ENCODE measurements around the gene MAST3. TPM values are rescaled to one million over a fixed set of nuclear protein-coding genes. Genes with fewer than 3 reads are reported as not detected.
"Not testable (repeated sequence)": the region's sequence is repeated elsewhere in the genome, so short reads cannot be mapped to it uniquely, and the experiment has no call there.

MAST3 gene
- total RNA-seq, 1 donor from 2014 or later, result 2.2 TPM

GRCh38 chr19:18159059-18159616, 61.6 kb downstream of the MAST3 start:
- DNase-seq (ENCODE audit: low spot score), result not testable (repeated sequence)

- no peak for DNase-seq (ENCODE audit: low spot score)
These were observed 62.2 kb downstream of the MAST3 start for GRCh38 chr19:18159810-18160209.

DNA sequence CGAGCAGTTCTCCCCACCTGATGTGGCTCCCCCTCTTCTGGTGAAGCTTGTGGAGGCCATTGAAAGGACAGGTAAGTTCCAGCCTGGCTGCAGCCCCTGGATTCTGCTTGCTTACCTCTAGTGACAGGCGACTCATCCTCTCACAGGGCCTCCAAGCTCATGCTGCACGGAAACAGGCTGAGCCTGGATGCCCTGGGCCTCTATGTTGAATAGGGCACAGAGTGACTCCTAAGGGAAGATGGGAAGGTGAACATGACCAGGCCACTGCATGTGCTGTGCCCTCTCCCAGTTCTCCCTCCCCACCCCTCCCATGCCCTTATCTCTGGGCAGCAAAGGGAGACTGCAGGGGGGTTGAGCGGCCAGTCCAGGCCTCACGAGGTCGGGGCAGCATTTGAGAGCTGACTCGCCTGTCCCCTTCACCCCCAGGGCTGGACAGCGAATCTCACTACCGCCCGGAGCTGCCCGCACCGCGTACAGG, 63.0 kb downstream of the MAST3 start:
- DNase-seq (ENCODE audit: low spot score), result no peak

- DNase-seq (ENCODE audit: low spot score), result no peak
These were observed 63.5 kb downstream of the MAST3 start for GRCh38 chr19:18160971-18161635.

DNA sequence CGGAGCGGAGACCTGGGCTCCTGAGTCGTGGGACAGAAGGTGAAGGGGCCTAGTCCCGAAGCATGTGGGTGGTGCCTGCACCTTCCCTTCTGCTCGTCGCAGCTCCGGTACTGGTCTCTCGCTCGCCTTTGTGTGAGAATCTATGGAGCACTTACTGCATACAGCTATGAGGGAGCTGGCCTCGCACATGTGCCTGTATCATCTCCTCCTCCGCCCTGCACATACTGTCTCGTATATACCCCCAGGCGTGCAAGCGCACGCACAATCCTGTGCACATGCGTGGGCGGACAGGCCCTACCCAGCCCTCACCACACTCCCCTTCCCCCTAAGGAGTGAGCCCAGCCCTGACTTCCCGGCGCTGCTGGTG, 64.0 kb downstream of the MAST3 start:
- no peak for DNase-seq (ENCODE audit: low spot score)

GRCh38 chr19:18164072-18164471, 66.5 kb downstream of the MAST3 start:
- no peak for DNase-seq (ENCODE audit: low spot score)

DNA sequence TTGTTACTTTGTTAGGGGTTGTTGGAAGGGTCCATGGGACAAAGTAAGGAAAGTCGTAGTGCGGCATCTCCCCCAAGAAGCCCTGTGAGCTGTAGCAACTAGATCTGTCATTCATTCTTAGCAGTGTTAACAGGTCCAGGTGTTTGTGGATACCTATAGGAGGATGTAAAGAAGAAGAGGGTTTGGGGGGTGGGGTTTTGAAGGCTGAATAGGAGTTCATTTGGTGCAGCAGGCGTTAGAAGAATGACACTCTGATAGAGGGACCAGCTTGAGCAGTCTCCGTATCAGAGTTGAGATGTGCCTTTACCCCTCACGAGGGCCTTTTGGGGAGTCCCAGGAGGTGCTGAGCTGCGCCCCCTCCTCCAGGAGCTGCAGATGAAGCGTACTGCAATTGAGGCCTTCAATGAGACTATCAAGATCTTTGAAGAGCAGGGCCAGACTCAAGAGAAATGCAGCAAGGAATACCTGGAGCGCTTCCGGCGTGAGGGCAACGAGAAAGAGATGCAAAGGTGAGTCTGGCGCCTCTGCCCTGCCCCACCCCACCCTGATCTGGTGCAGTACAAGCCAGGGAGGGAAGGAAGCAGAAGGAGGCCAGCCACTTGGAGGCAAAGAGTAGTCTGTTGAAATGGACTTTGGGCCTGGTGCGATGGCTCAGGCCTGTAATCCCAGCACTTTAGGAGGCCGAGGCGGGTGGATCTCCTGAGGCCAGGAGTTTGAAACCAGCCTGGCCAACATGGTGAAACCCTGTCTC, 68.4 kb downstream of the MAST3 start:
- DNase-seq (ENCODE audit: low spot score), result no peak

DNA sequence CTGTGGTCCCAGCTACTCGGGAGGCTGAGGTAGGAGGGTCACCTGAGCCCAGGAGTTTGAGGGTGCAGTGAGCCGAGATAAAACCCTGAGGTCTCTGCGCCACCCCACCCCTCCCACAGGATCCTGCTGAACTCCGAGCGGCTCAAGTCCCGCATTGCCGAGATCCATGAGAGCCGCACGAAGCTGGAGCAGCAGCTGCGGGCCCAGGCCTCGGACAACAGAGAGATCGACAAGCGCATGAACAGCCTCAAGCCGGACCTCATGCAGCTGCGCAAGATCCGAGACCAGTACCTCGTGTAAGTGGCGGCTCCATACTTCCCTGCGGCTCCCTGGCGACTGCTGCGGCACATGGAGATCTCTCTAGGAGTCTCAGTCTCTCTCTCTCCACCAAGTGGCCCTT, 69.4 kb downstream of the MAST3 start:
- DNase-seq (ENCODE audit: low spot score), result no peak

GRCh38 chr19:18167975-18168645, 70.5 kb downstream of the MAST3 start:
- no peak for DNase-seq (ENCODE audit: low spot score)

- no peak for DNase-seq (ENCODE audit: low spot score)
These were observed 71.2 kb downstream of the MAST3 start for GRCh38 chr19:18168673-18169381.

DNA sequence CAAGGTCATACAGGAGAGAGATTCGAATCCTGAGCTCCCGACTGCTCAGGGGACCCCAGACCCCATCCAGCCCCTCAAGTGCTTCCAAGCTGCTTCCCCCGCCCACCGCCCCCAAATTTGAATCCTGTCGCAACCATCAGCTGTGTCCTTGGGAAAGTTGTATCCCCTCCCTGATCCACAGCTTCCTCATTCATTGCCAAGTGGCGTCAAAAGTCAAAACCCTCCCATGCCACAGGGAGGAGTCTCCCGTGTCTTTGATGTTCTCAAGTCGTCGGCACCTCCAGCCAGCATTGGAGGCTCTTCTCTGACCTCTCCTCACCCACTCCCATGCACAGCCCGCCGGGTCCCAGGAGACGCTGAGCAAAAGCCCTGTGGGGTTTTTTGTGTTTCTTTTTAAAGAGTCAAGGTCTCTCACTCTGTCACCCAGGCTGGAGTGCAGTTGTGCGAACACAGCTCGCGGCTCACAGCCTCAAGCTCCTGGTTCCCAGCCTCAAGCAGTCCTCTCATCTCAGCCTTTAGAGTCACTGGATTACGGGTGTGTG, 73.2 kb downstream of the MAST3 start:
- no peak for DNase-seq (ENCODE audit: low spot score)

DNA sequence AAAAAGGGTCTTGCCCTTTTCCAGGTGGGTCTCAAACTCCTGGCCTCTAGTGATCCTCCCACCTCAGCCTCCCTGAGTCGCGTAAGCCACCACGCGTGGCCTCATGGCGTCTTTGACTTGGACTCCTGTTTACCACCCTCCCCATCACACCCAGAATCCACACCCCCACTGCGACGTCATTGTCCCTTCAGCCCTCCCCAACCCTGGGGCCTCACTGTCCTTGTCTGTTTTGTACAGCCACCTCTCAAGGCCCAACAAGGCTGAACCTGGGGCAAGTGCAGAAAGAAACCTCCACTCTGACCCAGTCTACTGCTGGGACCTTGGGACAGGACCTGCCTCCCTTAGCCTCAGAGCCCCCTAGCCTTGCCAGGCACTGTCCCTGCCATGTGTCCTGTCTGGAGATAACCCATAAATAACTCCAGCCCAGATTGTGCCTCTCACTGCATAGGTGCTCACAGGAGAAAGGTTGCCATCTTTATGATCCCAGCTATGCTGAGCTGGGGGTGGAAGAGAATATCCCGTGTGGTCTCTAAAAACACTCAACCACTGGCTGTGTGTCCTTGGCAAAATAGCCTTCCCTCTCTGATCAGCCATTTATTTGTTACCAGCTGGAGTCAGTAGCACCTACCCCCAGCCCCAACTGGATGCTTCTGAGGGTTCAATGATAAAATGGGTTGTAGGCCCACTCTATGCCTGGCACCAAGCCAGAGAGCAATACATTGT, 74.2 kb downstream of the MAST3 start:
- no peak for DNase-seq (ENCODE audit: low spot score)

GRCh38 chr19:18172331-18173053, 74.9 kb downstream of the MAST3 start:
- DNase-seq (ENCODE audit: low spot score), result no peak

GRCh38 chr19:18173054-18173571, 75.5 kb downstream of the MAST3 start:
- DNase-seq (ENCODE audit: low spot score), result no peak

DNA sequence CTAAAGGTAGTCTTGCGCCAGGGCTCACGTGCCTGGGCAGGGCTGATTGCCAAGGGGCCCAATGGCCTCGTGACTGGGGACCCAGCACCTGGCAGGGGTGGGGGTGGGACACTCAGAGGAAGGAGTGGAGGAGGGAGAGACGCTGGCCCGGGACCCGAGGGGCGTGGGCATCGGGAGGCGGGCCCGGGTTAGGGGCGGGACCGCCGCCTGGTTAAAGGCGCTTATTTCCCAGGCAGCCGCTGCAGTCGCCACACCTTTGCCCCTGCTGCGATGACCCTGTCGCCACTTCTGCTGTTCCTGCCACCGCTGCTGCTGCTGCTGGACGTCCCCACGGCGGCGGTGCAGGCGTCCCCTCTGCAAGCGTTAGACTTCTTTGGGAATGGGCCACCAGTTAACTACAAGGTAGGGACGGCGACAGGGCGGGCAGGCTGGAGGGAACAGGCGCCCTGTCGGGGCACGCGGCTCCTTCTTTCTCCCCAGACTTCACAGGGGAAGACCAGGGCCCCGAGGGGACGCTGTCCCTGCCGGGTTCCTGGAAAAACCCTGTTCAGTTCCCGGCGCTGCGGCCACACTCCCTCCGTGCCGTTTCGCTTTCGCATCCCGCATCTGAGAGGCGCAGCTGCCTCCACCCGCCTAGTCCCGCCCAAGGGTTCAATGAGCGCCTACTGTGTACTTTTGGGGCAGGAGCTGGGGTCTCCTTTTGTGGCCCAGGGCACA, 76.2 kb downstream of the MAST3 start, which contains the start of gene IFI30:
Gene IFI30, plus strand, starts transcription at position 242 of the 717 bp plus-strand sequence. Its CDS starts 29 bp downstream, at position 271.
- DNase-seq (ENCODE audit: low spot score), result no peak

DNA sequence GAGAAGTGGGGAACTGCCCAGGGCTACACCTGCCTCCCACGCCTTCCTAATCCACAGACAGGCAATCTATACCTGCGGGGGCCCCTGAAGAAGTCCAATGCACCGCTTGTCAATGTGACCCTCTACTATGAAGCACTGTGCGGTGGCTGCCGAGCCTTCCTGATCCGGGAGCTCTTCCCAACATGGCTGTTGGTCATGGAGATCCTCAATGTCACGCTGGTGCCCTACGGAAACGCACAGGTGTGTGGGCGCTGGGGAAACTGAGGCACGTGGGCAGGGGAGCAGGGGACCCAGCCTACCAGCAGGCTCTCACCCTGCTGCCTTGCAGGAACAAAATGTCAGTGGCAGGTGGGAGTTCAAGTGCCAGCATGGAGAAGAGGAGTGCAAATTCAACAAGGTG, 77.4 kb downstream of the MAST3 start:
- no peak for DNase-seq (ENCODE audit: low spot score)

GRCh38 chr19:18176367-18177310, 79.1 kb downstream of the MAST3 start:
- no peak for DNase-seq (ENCODE audit: low spot score)

- no peak for DNase-seq (ENCODE audit: low spot score)
These were observed 82.4 kb downstream of the MAST3 start for GRCh38 chr19:18179957-18180356.
